Panc1 (cell line): Measurements from ENCODE around the gene RIMBP2.

ENCODE experiments used
- CTCF ChIP-seq: fragments of 450-650 bp; IDR thresholded peaks from 2 replicates; pipeline ENCODE4 v1.5.1; 2017; ENCODE audit warnings: mild to moderate bottlenecking
- POLR2AphosphoS5 ChIP-seq: IDR thresholded peaks from 2 replicates; pipeline ENCODE4 v1.6.1; 2012; ENCODE audit warnings: mild to moderate bottlenecking, low read depth, low read length, moderate library complexity
- REST ChIP-seq, 2 experiments: IDR thresholded peaks; 2 replicates each; pipeline ENCODE4 v1.6.1; 2011 to 2012; ENCODE audit warnings: low read depth in 2 of 2, control low read depth in 1 of 2, low read length in 1 of 2, mild to moderate bottlenecking in 1 of 2, moderate library complexity in 1 of 2; ENCODE audit not compliant: insufficient read depth in 1 of 2

- TF ChIP-seq POLR2AphosphoS5, result no peak
- no peak for TF ChIP-seq CTCF
- TF ChIP-seq REST (IDR thresholded peaks at IDR 0.05; ENCODE audit: insufficient read depth in 1 of 2, low read depth in 2 of 2, low read length in 1 of 2), result no peak
Observed at GRCh38 chr12:130576371-130576816, 139.7 kb downstream of the RIMBP2 start.
